Measurements from ENCODE around the gene ATP6V1G1. TPM values are rescaled to one million over a fixed set of nuclear protein-coding genes. Genes with fewer than 3 reads are reported as not detected.
A peak's percentile ranks its signal among the peaks of the same experiment; 100 is the strongest.

ATP6V1G1 gene
- total and polyA plus RNA-seq, 2 of the 13 experiments (the other 11 are each of a cell fraction or from before 2014, with no cell fraction given): 108 to 158 TPM

GRCh38 chr9:114587345-114588202, at the start of gene ATP6V1G1 (continued):
- TF ChIP-seq RXRB (CRISPR knock-in tag; IDR thresholded peaks at IDR 0.05; ENCODE audit: borderline replicate concordance) (peak; percentile 22; the same call in 1 of the 2 replicates), TCF7L2 (IDR thresholded peaks at IDR 0.05; ENCODE audit: low read depth, low read length) (no peak), ZNF260 (CRISPR knock-in tag; IDR thresholded peaks at IDR 0.05; ENCODE audit: borderline replicate concordance, low read depth) (no peak), NCOA5 (CRISPR knock-in tag; IDR thresholded peaks at IDR 0.05) (no peak), HMGA1 (CRISPR knock-in tag; conservative IDR thresholded peaks at IDR 0.05) (no peak), SALL1 (CRISPR knock-in tag; IDR thresholded peaks at IDR 0.05) (peak; percentile 86), ZSCAN12 (CRISPR knock-in tag; IDR thresholded peaks at IDR 0.05) (0 out of 2 replicates have a peak, but pooled peaks have one; percentile 30), CHD4 (IDR thresholded peaks at IDR 0.05; ENCODE audit: borderline replicate concordance, low read length) (no peak), NR0B2 (CRISPR knock-in tag; IDR thresholded peaks at IDR 0.05) (peak; percentile 80), STAT5B (CRISPR knock-in tag; IDR thresholded peaks at IDR 0.05) (no peak), ZBTB42 (CRISPR knock-in tag; IDR thresholded peaks at IDR 0.05) (no peak), E2F1 (CRISPR knock-in tag; IDR thresholded peaks at IDR 0.05) (no peak)
- TF ChIP-seq, protein P1, sequence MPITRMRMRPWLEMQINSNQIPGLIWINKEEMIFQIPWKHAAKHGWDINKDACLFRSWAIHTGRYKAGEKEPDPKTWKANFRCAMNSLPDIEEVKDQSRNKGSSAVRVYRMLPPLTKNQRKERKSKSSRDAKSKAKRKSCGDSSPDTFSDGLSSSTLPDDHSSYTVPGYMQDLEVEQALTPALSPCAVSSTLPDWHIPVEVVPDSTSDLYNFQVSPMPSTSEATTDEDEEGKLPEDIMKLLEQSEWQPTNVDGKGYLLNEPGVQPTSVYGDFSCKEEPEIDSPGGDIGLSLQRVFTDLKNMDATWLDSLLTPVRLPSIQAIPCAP (CRISPR knock-in tag; IDR thresholded peaks at IDR 0.05; ENCODE audit: low read depth): no peak
- TF ChIP-seq, protein P2, sequence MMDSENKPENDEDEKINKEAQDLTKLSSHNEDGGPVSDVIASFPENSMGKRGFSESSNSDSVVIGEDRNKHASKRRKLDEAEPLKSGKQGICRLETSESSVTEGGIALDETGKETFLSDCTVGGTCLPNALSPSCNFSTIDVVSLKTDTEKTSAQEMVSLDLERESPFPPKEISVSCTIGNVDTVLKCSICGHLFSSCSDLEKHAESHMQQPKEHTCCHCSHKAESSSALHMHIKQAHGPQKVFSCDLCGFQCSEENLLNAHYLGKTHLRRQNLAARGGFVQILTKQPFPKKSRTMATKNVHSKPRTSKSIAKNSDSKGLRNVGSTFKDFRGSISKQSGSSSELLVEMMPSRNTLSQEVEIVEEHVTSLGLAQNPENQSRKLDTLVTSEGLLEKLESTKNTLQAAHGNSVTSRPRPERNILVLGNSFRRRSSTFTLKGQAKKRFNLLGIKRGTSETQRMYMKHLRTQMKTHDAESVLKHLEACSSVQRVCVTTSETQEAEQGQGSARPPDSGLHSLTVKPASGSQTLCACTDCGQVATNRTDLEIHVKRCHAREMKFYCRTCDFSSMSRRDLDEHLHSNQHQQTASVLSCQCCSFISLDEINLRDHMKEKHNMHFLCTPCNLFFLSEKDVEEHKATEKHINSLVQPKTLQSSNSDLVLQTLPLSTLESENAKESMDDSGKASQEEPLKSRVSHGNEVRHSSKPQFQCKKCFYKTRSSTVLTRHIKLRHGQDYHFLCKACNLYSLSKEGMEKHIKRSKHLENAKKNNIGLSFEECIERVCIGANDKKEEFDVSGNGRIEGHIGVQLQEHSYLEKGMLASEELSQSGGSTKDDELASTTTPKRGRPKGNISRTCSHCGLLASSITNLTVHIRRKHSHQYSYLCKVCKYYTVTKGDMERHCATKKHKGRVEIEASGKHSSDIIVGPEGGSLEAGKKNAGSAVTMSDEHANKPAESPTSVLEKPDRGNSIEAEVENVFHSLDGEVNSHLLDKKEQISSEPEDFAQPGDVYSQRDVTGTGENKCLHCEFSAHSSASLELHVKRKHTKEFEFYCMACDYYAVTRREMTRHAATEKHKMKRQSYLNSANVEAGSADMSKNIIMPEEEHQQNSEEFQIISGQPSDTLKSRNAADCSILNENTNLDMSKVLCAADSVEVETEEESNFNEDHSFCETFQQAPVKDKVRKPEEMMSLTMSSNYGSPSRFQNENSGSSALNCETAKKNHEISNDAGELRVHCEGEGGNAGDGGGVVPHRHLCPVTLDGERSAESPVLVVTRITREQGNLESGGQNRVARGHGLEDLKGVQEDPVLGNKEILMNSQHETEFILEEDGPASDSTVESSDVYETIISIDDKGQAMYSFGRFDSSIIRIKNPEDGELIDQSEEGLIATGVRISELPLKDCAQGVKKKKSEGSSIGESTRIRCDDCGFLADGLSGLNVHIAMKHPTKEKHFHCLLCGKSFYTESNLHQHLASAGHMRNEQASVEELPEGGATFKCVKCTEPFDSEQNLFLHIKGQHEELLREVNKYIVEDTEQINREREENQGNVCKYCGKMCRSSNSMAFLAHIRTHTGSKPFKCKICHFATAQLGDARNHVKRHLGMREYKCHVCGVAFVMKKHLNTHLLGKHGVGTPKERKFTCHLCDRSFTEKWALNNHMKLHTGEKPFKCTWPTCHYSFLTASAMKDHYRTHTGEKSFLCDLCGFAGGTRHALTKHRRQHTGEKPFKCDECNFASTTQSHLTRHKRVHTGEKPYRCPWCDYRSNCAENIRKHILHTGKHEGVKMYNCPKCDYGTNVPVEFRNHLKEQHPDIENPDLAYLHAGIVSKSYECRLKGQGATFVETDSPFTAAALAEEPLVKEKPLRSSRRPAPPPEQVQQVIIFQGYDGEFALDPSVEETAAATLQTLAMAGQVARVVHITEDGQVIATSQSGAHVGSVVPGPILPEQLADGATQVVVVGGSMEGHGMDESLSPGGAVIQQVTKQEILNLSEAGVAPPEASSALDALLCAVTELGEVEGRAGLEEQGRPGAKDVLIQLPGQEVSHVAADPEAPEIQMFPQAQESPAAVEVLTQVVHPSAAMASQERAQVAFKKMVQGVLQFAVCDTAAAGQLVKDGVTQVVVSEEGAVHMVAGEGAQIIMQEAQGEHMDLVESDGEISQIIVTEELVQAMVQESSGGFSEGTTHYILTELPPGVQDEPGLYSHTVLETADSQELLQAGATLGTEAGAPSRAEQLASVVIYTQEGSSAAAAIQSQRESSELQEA (CRISPR knock-in tag; IDR thresholded peaks at IDR 0.05; ENCODE audit: not compliant biosample characterization): peak; percentile 79
- TF ChIP-seq, protein P3, sequence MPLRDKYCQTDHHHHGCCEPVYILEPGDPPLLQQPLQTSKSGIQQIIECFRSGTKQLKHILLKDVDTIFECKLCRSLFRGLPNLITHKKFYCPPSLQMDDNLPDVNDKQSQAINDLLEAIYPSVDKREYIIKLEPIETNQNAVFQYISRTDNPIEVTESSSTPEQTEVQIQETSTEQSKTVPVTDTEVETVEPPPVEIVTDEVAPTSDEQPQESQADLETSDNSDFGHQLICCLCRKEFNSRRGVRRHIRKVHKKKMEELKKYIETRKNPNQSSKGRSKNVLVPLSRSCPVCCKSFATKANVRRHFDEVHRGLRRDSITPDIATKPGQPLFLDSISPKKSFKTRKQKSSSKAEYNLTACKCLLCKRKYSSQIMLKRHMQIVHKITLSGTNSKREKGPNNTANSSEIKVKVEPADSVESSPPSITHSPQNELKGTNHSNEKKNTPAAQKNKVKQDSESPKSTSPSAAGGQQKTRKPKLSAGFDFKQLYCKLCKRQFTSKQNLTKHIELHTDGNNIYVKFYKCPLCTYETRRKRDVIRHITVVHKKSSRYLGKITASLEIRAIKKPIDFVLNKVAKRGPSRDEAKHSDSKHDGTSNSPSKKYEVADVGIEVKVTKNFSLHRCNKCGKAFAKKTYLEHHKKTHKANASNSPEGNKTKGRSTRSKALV (CRISPR knock-in tag; IDR thresholded peaks at IDR 0.05): peak; percentile 12; the same call in 1 of the 2 replicates
